ENCODE data around the gene BDKRB1. TPM values are rescaled to one million over a fixed set of nuclear protein-coding genes. Genes with fewer than 3 reads are reported as not detected.

The BDKRB1 gene
- total RNA-seq, 2 experiments from 2014 or later, result not detected

DNA sequence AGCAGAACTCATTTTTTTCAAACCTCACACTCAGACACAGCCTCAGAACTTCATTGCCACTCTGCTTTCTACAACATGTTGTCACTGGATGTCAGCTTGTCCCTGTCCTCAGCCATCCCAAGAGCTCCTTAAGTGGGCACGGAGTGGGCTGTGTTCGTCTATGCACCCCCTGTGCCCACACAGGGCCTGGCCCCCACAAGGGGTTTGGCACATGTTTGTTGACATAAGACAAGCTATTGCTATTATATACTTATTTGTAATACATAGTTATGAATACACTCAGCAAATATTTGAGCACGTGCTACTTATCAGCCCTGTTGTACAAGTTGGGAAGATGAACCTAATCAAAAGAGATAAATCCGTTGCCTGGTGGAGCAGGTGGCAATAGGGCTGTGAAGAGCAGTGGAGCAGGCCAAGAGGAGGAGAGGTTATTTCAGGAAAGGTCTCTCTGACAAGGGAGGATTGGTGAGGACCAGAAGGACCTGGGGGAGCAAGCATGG is 4.3 kb upstream of the BDKRB1 start:
- ATAC-seq (no peak), DNase-seq (no peak)
- Mint-ChIP-seq H3K4me3 (no peak overlapping the region), H3K27ac (no peak overlapping the region), H3K36me3 (ENCODE audit: low read depth) (no peaks in the 10 kb centered on the region), H3K27me3 (peaks cover 11% of the 10 kb centered on the region), H3K9me3 (ENCODE audit: low read depth) (no peaks in the 10 kb centered on the region), H3K4me1 (no peaks in the 10 kb centered on the region)
- POLR2A ChIA-PET, result no interaction called here
- intact Hi-C loops (cut with DNase I, micrococcal nuclease), result no loop called here
- CTCF ChIA-PET, result interaction anchor here (1.2 kb wide), 1 partner anchor 23 kb away, joined by 3 read pairs; no protein-coding TSS in a partner anchor

DNA sequence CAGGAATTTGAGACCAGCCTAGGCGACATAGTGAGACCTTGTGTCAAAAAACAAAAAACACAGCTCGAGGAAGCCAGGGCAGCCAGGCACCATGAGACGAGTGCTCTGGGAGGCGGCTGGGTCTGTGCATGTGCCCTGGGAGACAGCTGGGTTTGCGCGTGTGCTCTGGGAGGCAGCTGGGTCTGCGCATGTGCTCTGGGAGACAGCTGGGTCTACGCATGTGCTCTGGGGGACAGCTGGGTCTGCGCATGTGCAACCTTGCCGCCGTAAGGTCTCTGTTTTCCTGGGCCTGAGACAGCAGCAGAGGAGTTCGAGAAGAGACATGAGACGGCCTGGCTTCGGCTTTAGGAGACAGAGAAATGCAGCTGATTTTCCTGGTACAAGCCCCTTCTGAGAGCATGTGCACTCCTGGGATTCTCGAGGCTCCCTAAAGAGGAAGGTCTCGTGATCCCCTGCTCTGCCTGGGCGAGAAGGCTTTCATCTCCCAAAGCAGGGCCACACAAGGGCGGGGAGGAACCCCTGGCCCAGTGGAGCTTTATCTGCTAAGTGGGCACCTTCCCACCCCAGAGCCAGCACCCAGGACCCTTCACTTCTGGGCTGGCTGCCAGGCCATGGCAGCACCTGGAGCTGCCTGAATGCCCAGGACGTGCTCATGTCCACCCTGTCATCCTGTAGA is 3.5 kb upstream of the BDKRB1 start:
- Mint-ChIP-seq H3K4me3 (no peak overlapping the region), H3K9me3 (ENCODE audit: low read depth) (no peaks in the 10 kb centered on the region)
- intact Hi-C loops (cut with DNase I, micrococcal nuclease), result no loop called here

DNA sequence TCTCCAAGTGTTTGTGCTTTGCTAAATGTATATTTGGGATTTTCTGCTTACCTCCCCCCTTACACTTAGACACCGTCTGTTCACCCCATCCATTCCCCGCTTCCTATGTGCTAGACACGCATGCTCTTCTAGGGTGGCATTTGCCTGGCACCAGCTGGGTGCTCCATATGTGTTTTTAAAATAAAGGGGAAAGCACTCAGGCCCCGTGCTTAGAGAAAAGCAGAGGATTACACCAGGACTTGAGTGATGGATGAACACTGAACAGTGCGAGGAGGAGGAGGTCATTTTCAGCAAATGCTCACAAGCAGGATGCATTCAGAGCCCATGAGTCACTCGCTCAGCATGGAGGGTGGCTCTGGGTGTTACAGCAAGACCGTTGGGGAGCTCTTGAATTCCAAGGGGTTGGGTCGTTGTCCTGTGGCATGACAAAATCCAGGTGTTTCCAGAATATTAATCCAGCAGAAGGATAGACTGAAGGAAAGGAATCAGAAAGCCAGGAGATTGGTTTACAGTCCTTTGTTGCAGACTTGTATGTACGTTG is 2.9 kb upstream of the BDKRB1 start:
- ChIA-PET CTCF (interaction anchor here (0.5 to 1.2 kb wide), 2 partner anchors 22 to 114 kb away, joined by 3 read pairs; no protein-coding TSS in a partner anchor), POLR2A (no interaction called here)
- intact Hi-C loops (cut with DNase I, micrococcal nuclease), result no loop called here
- no peaks in the 10 kb centered on the region for H3K9me3 Mint-ChIP-seq (ENCODE audit: low read depth)
- no peaks in the 10 kb centered on the region for H3K36me3 Mint-ChIP-seq (ENCODE audit: low read depth)
- no peak overlapping the region for H3K27ac Mint-ChIP-seq
- ATAC-seq (no peak), DNase-seq (no peak)
- H3K27me3 Mint-ChIP-seq, result peaks cover 18% of the 10 kb centered on the region
- no peaks in the 10 kb centered on the region for H3K4me1 Mint-ChIP-seq
- H3K4me3 Mint-ChIP-seq, result no peak overlapping the region

More for the DNA sequence above, 3.5 kb upstream of the BDKRB1 start:
- POLR2A ChIA-PET, result no interaction called here
- peaks cover 16% of the 10 kb centered on the region for H3K27me3 Mint-ChIP-seq
- H3K36me3 Mint-ChIP-seq (ENCODE audit: low read depth), result no peaks in the 10 kb centered on the region
- CTCF ChIA-PET, result interaction anchor here (0.5 to 1.2 kb wide), 2 partner anchors 22 to 113 kb away, joined by 3 read pairs; no protein-coding TSS in a partner anchor
- H3K4me1 Mint-ChIP-seq, result no peaks in the 10 kb centered on the region
- no peak for DNase-seq
- no peak for ATAC-seq
- no peak overlapping the region for H3K27ac Mint-ChIP-seq

DNA sequence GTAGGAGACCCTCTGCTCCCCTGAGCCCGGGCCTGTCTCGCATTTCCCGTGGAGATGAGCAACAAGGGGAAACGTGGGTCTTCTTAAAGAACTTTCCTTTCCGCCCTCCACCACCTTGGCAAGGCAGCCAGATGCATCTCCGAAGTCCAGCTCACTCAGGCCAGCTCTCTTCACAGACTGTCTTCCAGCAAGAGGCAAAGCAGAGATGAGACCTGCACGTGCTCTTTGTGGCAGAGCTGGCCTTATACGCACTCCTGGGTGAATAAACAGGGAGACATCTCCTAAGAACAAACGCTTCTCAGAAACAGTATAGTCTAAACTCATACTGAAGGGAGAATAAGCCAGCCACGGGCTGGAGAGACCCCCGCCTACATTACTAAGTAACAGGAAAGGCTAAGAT is 1.3 kb upstream of the BDKRB1 start:
- no peaks in the 10 kb centered on the region for H3K36me3 Mint-ChIP-seq (ENCODE audit: low read depth)
- H3K9me3 Mint-ChIP-seq (ENCODE audit: low read depth), result no peaks in the 10 kb centered on the region
- DNase-seq (no peak), ATAC-seq (no peak)
- no peak overlapping the region for H3K4me3 Mint-ChIP-seq
- H3K27ac Mint-ChIP-seq, result no peak overlapping the region
- peaks cover 15% of the 10 kb centered on the region for H3K27me3 Mint-ChIP-seq
- intact Hi-C loops (cut with DNase I, micrococcal nuclease), result no loop called here
- no peaks in the 10 kb centered on the region for H3K4me1 Mint-ChIP-seq
- ChIA-PET POLR2A (no interaction called here), CTCF (no interaction called here)

DNA sequence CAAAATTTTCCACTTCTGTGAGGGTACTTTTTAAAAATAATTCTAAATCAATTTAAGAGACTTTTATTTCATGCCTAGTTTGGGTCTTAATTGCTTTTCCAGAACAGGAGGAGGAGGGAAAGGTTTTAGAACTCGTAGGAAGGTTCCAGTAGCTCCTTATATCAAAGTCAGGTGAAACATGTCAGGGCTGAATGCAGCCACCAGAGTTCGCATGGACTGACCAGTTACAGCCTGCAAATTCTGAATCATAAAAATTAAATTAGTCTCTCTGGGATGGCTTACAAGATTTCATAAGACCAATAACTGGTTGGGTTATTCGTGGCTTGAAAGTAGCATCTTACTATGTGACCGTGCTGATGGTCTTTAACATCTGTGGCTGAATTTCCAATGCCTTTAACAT is 397 bp downstream of the BDKRB1 start:
- Mint-ChIP-seq H3K27ac (no peak overlapping the region), H3K9me3 (ENCODE audit: low read depth) (no peaks in the 10 kb centered on the region), H3K4me1 (no peaks in the 10 kb centered on the region), H3K27me3 (peaks cover 15% of the 10 kb centered on the region), H3K4me3 (no peak overlapping the region), H3K36me3 (ENCODE audit: low read depth) (no peaks in the 10 kb centered on the region)
- POLR2A ChIA-PET, result no interaction called here
- DNase-seq, result no peak
- intact Hi-C loops (cut with DNase I, micrococcal nuclease), result no loop called here
- ATAC-seq, result no peak
- CTCF ChIA-PET, result no interaction called here

DNA sequence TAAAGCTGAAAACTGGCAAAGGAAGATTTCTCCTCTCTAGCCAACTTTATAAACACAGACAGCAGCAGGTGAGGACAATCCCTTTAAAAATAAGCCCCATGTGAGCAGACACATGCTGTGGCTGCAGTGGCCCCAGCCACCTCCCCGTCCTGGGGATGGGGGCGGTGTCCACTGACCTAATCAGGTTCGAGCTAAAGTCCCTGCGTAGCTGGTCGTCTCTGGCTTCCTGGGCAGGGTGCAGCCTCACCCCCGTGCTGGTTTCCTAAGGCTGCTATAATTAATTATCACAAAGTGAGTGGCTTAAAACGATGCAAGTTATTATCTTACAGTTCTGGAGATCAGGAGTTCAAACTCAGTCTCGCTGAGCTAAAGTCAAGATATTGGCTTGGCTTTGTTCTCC is 1.0 kb downstream of the BDKRB1 start:
- ChIA-PET POLR2A (no interaction called here), CTCF (no interaction called here)
- no peak for DNase-seq
- Mint-ChIP-seq H3K9me3 (ENCODE audit: low read depth) (no peaks in the 10 kb centered on the region), H3K36me3 (ENCODE audit: low read depth) (no peaks in the 10 kb centered on the region), H3K4me1 (no peaks in the 10 kb centered on the region), H3K27ac (no peak overlapping the region), H3K4me3 (no peak overlapping the region), H3K27me3 (peaks cover 15% of the 10 kb centered on the region)
- intact Hi-C loops (cut with DNase I, micrococcal nuclease), result no loop called here
- no peak for ATAC-seq

DNA sequence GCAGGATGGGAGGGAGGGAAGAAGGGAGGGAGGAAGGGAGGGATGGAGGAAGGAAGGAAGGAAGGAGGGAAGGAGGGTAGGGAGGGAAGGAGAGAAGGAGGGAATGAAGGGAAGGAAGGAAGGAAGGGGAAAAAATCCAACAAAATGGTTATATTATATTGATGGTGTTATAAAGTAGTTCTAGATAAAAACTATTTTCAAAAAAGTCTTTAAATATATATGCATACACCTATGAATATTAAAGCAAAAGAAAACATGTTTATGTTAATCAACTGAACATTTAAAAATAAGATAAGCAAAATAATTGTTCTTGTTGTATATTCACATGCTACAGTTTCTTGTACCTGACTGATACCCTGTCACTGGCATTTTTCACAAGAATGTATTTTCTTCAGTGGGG is 1.9 kb downstream of the BDKRB1 start:
- H3K27me3 Mint-ChIP-seq, result peaks cover 15% of the 10 kb centered on the region
- H3K27ac Mint-ChIP-seq, result no peak overlapping the region
- H3K4me1 Mint-ChIP-seq, result no peaks in the 10 kb centered on the region
- no peaks in the 10 kb centered on the region for H3K36me3 Mint-ChIP-seq (ENCODE audit: low read depth)
- ATAC-seq (no peak), DNase-seq (no peak)
- ChIA-PET POLR2A (no interaction called here), CTCF (interaction anchor here (0.5 kb wide), 1 partner anchor 321 kb away, joined by 3 read pairs; no protein-coding TSS in a partner anchor)
- H3K4me3 Mint-ChIP-seq, result no peak overlapping the region
- no peaks in the 10 kb centered on the region for H3K9me3 Mint-ChIP-seq (ENCODE audit: low read depth)
- intact Hi-C loops (cut with DNase I, micrococcal nuclease), result no loop called here

DNA sequence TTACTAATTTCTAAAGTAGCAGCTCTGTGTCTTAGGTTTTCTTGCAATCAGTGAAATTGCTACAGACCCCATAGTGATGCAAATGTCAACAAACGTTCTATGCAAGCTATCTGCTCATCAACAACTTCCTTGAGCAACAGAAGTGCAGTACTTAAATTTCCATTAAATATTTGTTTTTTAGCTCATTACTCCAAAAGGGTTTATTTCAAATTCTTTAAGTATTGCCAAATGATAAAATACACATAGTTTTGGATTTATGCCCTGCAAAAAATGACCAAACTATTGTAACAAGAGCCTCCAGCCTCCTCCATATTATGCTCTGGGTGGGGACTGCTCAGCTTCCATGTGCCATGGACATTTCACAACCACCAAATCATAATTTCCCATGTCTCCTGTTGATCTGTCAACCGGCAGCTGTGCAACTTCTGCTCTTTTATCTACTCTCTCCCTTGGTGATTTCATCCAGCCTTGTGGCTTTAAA is 4.4 kb downstream of the BDKRB1 start:
- H3K27me3 Mint-ChIP-seq, result peaks cover 9% of the 10 kb centered on the region
- intact Hi-C loops (cut with DNase I, micrococcal nuclease), result no loop called here
- no peak overlapping the region for H3K4me3 Mint-ChIP-seq
- no peaks in the 10 kb centered on the region for H3K36me3 Mint-ChIP-seq (ENCODE audit: low read depth)
- CTCF ChIA-PET, result interaction anchor here (2.0 kb wide), 1 partner anchor 12 kb away, joined by 8 read pairs; no protein-coding TSS in a partner anchor
- H3K4me1 Mint-ChIP-seq, result no peaks in the 10 kb centered on the region
- no peak overlapping the region for H3K27ac Mint-ChIP-seq
- ATAC-seq, result no peak
- no peaks in the 10 kb centered on the region for H3K9me3 Mint-ChIP-seq (ENCODE audit: low read depth)
- POLR2A ChIA-PET, result interaction anchor here (0.7 kb wide), 1 partner anchor 16 kb away, joined by 3 read pairs; no protein-coding TSS in a partner anchor
- no peak for DNase-seq

DNA sequence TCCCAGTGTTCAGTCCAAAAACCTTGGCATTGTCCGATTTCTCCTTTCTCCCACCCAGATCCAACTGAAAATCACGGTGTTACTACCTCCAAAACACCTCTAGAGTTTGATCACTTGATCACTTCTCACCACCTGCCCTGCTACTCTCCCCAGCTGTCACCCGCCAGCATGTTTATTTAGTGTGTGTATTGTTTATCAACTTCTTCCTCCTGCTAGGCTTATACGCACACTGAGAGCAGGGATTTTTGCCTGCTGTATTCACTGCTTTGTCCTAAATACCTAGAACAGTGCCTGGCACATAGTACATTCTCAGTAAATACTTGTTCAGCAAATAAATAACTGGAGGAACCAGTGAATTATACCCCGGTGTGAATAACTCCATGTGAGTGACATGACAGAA is 5.0 kb downstream of the BDKRB1 start:
- no peak for DNase-seq
- CTCF ChIA-PET, result interaction anchor here (0.5 to 2.0 kb wide), 2 partner anchors 11 to 133 kb away, joined by 3 to 8 read pairs; no protein-coding TSS in a partner anchor
- intact Hi-C loops (cut with DNase I, micrococcal nuclease), result no loop called here
- no peak for ATAC-seq
- H3K4me1 Mint-ChIP-seq, result no peaks in the 10 kb centered on the region
- H3K27me3 Mint-ChIP-seq, result peaks cover 9% of the 10 kb centered on the region
- no peaks in the 10 kb centered on the region for H3K9me3 Mint-ChIP-seq (ENCODE audit: low read depth)
- no peaks in the 10 kb centered on the region for H3K36me3 Mint-ChIP-seq (ENCODE audit: low read depth)
- no peak overlapping the region for H3K27ac Mint-ChIP-seq
- POLR2A ChIA-PET, result no interaction called here
- H3K4me3 Mint-ChIP-seq, result no peak overlapping the region

DNA sequence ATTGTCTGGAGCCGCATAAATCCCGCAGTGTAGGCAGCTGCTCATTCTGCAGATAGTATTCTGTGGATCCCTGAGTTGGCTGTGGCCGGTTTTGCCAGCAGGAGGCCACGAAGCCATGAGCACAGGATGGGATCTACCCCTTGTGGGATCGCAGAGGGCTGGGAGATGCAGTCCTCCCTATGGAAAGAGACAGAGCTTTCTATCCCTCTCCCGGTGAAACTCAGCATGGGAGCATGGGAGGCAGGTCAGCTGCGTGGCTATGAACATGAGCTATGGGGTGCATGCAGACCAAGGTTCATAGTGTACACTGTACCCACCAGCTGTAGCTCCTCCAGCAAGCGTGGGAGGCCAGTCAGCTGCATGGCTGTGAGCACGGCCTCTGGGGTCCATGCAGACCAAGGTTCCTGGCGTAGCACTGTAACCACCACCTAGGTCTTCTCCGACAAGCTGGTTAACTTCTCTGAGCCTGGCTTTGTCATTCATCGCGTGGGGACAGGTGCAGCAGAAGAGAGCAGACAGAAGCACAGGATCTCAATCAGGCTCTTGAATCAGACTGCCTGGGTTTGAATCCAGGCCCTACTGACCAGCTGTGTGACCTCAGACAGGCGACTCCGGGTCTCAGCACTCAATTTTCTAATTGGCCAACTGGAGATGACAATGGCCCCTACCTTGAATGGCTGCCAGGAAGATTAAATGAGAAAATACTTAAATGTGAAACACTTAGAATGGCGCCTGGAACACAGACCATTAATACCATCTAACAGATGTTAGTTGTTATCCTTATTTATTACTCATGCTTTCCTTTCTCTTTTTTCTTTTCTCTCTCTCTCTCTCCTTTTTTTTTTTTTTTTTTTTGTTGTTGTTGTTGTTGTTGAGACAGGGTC is 6.0 kb downstream of the BDKRB1 start:
- H3K27me3 Mint-ChIP-seq, result peaks cover 8% of the 10 kb centered on the region
- no peak for DNase-seq
- no peak overlapping the region for H3K27ac Mint-ChIP-seq
- intact Hi-C loops (cut with DNase I, micrococcal nuclease), result no loop called here
- POLR2A ChIA-PET, result no interaction called here
- H3K36me3 Mint-ChIP-seq (ENCODE audit: low read depth), result no peaks in the 10 kb centered on the region
- no peak for ATAC-seq
- H3K9me3 Mint-ChIP-seq (ENCODE audit: low read depth), result no peaks in the 10 kb centered on the region
- no peaks in the 10 kb centered on the region for H3K4me1 Mint-ChIP-seq
- no peak overlapping the region for H3K4me3 Mint-ChIP-seq
- CTCF ChIA-PET, result interaction anchor here (0.5 to 2.0 kb wide), 3 partner anchors 10 to 134 kb away, joined by 3 to 8 read pairs (median 3); no protein-coding TSS in a partner anchor

DNA sequence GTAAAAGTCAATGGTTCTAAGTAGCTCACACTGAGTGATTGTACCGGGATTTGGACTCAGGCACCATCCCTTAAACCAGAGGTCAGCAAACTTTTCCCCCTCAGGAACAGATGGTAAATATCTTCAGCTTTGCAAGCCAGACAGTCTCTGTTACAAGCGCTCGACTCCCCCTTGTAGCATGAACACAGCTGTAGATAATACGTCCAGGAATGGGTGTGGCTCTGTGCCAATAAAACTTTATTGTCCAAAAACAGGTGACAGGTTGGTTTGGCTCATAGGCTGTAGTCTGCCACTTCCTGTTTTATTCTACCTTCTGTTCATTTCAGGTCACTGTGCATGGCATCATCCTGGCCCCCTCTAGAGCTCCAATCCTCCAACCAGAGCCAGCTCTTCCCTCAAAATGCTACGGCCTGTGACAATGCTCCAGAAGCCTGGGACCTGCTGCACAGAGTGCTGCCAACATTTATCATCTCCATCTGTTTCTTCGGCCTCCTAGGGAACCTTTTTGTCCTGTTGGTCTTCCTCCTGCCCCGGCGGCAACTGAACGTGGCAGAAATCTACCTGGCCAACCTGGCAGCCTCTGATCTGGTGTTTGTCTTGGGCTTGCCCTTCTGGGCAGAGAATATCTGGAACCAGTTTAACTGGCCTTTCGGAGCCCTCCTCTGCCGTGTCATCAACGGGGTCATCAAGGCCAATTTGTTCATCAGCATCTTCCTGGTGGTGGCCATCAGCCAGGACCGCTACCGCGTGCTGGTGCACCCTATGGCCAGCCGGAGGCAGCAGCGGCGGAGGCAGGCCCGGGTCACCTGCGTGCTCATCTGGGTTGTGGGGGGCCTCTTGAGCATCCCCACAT is 7.6 kb downstream of the BDKRB1 start:
- peaks cover 4% of the 10 kb centered on the region for H3K27me3 Mint-ChIP-seq
- H3K36me3 Mint-ChIP-seq (ENCODE audit: low read depth), result no peaks in the 10 kb centered on the region
- no peak overlapping the region for H3K27ac Mint-ChIP-seq
- no peaks in the 10 kb centered on the region for H3K9me3 Mint-ChIP-seq (ENCODE audit: low read depth)
- POLR2A ChIA-PET, result no interaction called here
- CTCF ChIA-PET, result no interaction called here
- DNase-seq, result no peak
- no peak for ATAC-seq
- H3K4me3 Mint-ChIP-seq, result no peak overlapping the region
- no peaks in the 10 kb centered on the region for H3K4me1 Mint-ChIP-seq
- intact Hi-C loops (cut with DNase I, micrococcal nuclease), result no loop called here

Measured in activated CD4-positive, alpha-beta T cell treated with anti-CD3 and anti-CD28 coated beads for 36 hours (primary cell).